HL-60/S4 treated with phorbol 12-myristate 13-acetate at 8.2 ng/mL for 4 days and 3 days (cell line): ENCODE data around the gene GBP5.
"Not testable (repeated sequence)": the region's sequence is repeated elsewhere in the genome, so short reads cannot be mapped to it uniquely, and the experiment has no call there.

Experiments used
- in situ Hi-C: fragments of 300-500 bp; cut with MboI; formaldehyde crosslinking; loops from 2 replicates; pipeline ENCODE4 v1.15.0; 2022; ENCODE audit warnings: low sequenced_read_pairs

Gene GBP5

GRCh38 chr1:89285745-89286380 lies 13.2 kb upstream of the GBP5 start:
- in situ Hi-C loops = no loop called here

GRCh38 chr1:89284078-89284763 lies 11.6 kb upstream of the GBP5 start:
- in situ Hi-C loops = not testable (repeated sequence)

GRCh38 chr1:89280766-89281165 lies 8.1 kb upstream of the GBP5 start:
- in situ Hi-C loops = no loop called here

GRCh38 chr1:89279011-89279466 lies 6.4 kb upstream of the GBP5 start:
- in situ Hi-C loops = no loop called here

- in situ Hi-C loops = no loop called here
Observed at GRCh38 chr1:89277725-89278124, 5.1 kb upstream of the GBP5 start.

- in situ Hi-C loops = no loop called here
Observed at GRCh38 chr1:89276690-89277089, 4.0 kb upstream of the GBP5 start.

- in situ Hi-C loops = no loop called here
Observed at GRCh38 chr1:89274411-89274857, 1.8 kb upstream of the GBP5 start.

GRCh38 chr1:89273324-89273778 lies 691 bp upstream of the GBP5 start:
- in situ Hi-C loops = no loop called here

GRCh38 chr1:89271341-89272015 lies 1.2 kb downstream of the GBP5 start:
- in situ Hi-C loops = no loop called here

GRCh38 chr1:89270423-89270822 lies 2.2 kb downstream of the GBP5 start:
- in situ Hi-C loops = no loop called here

GRCh38 chr1:89269277-89269676 lies 3.4 kb downstream of the GBP5 start:
- in situ Hi-C loops = no loop called here

GRCh38 chr1:89262643-89263042 lies 10.0 kb downstream of the GBP5 start:
- in situ Hi-C loops = no loop called here

- in situ Hi-C loops = no loop called here
Observed at GRCh38 chr1:89261926-89262515, 10.6 kb downstream of the GBP5 start.

GRCh38 chr1:89260566-89261255 lies 11.9 kb downstream of the GBP5 start:
- in situ Hi-C loops = no loop called here

GRCh38 chr1:89260042-89260441 lies 12.6 kb downstream of the GBP5 start:
- in situ Hi-C loops = no loop called here

- in situ Hi-C loops = no loop called here
Observed at GRCh38 chr1:89259283-89259971, 13.2 kb downstream of the GBP5 start.

GRCh38 chr1:89257041-89257440 lies 15.6 kb downstream of the GBP5 start:
- in situ Hi-C loops = no loop called here

- in situ Hi-C loops = not testable (repeated sequence)
Observed at GRCh38 chr1:89255581-89255980, 17.1 kb downstream of the GBP5 start.

- in situ Hi-C loops = no loop called here
Observed at GRCh38 chr1:89254658-89255287, 17.9 kb downstream of the GBP5 start.

- in situ Hi-C loops = no loop called here
Observed at GRCh38 chr1:89243046-89243445, 29.6 kb downstream of the GBP5 start.
